K562 (cell line): ENCODE measurements around the gene PLD3. TPM values are rescaled to one million over a fixed set of nuclear protein-coding genes. Genes with fewer than 3 reads are reported as not detected.

Experiments used
- CBX1 ChIP-seq: sonication (generic); IDR thresholded peaks from 2 replicates; pipeline ENCODE4 v1.6.1; 2016; ENCODE audit warnings: antibody characterized with exemption, low read depth, mild to moderate bottlenecking
- CBX3 ChIP-seq, 2 experiments: IDR thresholded peaks; 1 replicate in 1 of 2; 2 replicates in 1 of 2; pipeline ENCODE4 v1.6.1; 2012; ENCODE audit warnings: inconsistent platforms in 2 of 2, low read length in 2 of 2, borderline replicate concordance in 1 of 2, control low read depth in 1 of 2
- EGR1 ChIP-seq: fragments of 450-650 bp; conservative IDR thresholded peaks from 2 replicates; pipeline ENCODE4 v1.6.1; 2017; ENCODE audit warnings: mild to moderate bottlenecking
- ETV1 ChIP-seq: fragments of 450-650 bp; conservative IDR thresholded peaks from 2 replicates; pipeline ENCODE4 v1.6.1; 2016; ENCODE audit warnings: missing genetic modification characterization, control low read depth, low read depth, missing compliant biosample characterization
- FOXK2 ChIP-seq, 2 experiments: fragments of 450-650 bp; IDR thresholded peaks in 1 of 2; conservative IDR thresholded peaks in 1 of 2; 2 replicates each; pipeline ENCODE4 v1.6.1; 2016; ENCODE audit warnings: low read depth in 2 of 2, mild to moderate bottlenecking in 1 of 2
- HNRNPLL ChIP-seq: fragments of 200-400 bp; formaldehyde crosslinking; IDR thresholded peaks from 2 replicates; pipeline ENCODE4 v1.6.1; 2017; ENCODE audit warnings: low read length, low read depth, mild to moderate bottlenecking; ENCODE audit not compliant: poor library complexity, severe bottlenecking
- NRF1 ChIP-seq, 2 experiments: fragments of 450-650 bp; IDR thresholded peaks in 1 of 2; conservative IDR thresholded peaks in 1 of 2; 2 replicates each; pipeline ENCODE4 v1.6.1; 2014; ENCODE audit warnings: mild to moderate bottlenecking in 2 of 2
- PCBP1 ChIP-seq: fragments of 200-400 bp; formaldehyde crosslinking; IDR thresholded peaks from 2 replicates; pipeline ENCODE4 v1.6.1; 2018; ENCODE audit warnings: mild to moderate bottlenecking, low read depth, low read length; ENCODE audit not compliant: poor library complexity, severe bottlenecking
- PHF20 ChIP-seq: fragments of 450-650 bp; IDR thresholded peaks from 2 replicates; pipeline ENCODE4 v1.6.1; 2018; ENCODE audit not compliant: partially characterized antibody
- RCOR1 ChIP-seq, 2 experiments: IDR thresholded peaks; 2 replicates each; pipeline ENCODE4 v1.6.1; 2012; ENCODE audit warnings: low read depth in 2 of 2, low read length in 2 of 2, borderline replicate concordance in 1 of 2, improper control_type of control experiment in 1 of 2
- RFX1 ChIP-seq: fragments of 450-650 bp; IDR thresholded peaks from 2 replicates; pipeline ENCODE4 v1.6.1; 2016; ENCODE audit warnings: mild to moderate bottlenecking, moderate library complexity
- SP1 ChIP-seq: sonication (generic); formaldehyde crosslinking; IDR thresholded peaks from 2 replicates; pipeline ENCODE4 v1.8.1; 2022; ENCODE audit warnings: mild to moderate bottlenecking, missing genetic modification reagents
- SRSF3 ChIP-seq: fragments of 200-400 bp; formaldehyde crosslinking; IDR thresholded peaks from 2 replicates; pipeline ENCODE4 v1.6.1; 2016; ENCODE audit warnings: mild to moderate bottlenecking, low read length, moderate library complexity; ENCODE audit not compliant: insufficient read depth
- ZC3H11A ChIP-seq: IDR thresholded peaks from 2 replicates; pipeline ENCODE4 v1.6.1; 2012; ENCODE audit warnings: low read depth, low read length, improper control_type of control experiment
- ZEB2 ChIP-seq: fragments of 450-650 bp; IDR thresholded peaks from 2 replicates; pipeline ENCODE4 v1.6.1; 2016
- ZNF778 ChIP-seq: fragments of 450-650 bp; formaldehyde crosslinking; IDR thresholded peaks from 2 replicates; pipeline ENCODE4 v1.4.0; 2020; ENCODE audit warnings: mild to moderate bottlenecking, moderate library complexity
- ZSCAN29 ChIP-seq: fragments of 450-650 bp; IDR thresholded peaks from 2 replicates; pipeline ENCODE4 v1.6.1; 2017
- polyA plus RNA-seq, 8 experiments: library from polyadenylated mRNA; depleted of rRNA in 4 of 8; stranded (reverse) in 5 of 8; unstranded in 3 of 8; fragments of >200 nt; fragmentation: Nextera tagmentation in 2 of 8; fragmentation: Illumina TruSeq in 1 of 8; extraction: Ambion mirVana in 2 of 8; extraction: Trizol in 1 of 8; gene quantifications; 2 replicates each; pipeline versions ENCODE4 v1.2.1 to v1.2.3, GENCODE V29; 2011 to 2014; ENCODE audit warnings: inconsistent platforms in 1 of 8, missing spikeins in 1 of 8
- total RNA-seq, 7 experiments: library from RNA; depleted of rRNA in 6 of 7; stranded (reverse); fragments of >200 nt in 6 of 7; fragmentation: Illumina TruSeq in 2 of 7; extraction: Trizol in 2 of 7; gene quantifications; 2 replicates each; pipeline versions ENCODE4 v1.2.1 to v1.2.3, GENCODE V29; 2011 to 2021; ENCODE audit warnings: low replicate concordance in 1 of 7
- TF ChIP-seq, protein P1 (sequence below), 2 experiments: IDR thresholded peaks; 2 replicates each; pipeline ENCODE4 v1.6.1; 2011; ENCODE audit warnings: borderline replicate concordance in 1 of 2, control low read depth in 1 of 2, low read depth in 1 of 2, low read length in 1 of 2, mild to moderate bottlenecking in 1 of 2, mixed read lengths in 1 of 2, moderate library complexity in 1 of 2; ENCODE audit not compliant: insufficient read depth in 1 of 2, insufficient read length in 1 of 2, poor library complexity in 1 of 2, severe bottlenecking in 1 of 2; ENCODE audit errors: extremely low read depth in 1 of 2
- TF ChIP-seq, protein P2 (sequence below), 3 experiments: fragments of 200-800 bp in 1 of 3; fragments of 250-450 bp in 1 of 3; fragments of 450-650 bp in 1 of 3; sonication (Bioruptor Pico) in 1 of 3; sonication (Bioruptor generic) in 1 of 3; formaldehyde crosslinking in 1 of 3; IDR thresholded peaks; 2 replicates each; pipeline versions ENCODE4 v1.6.1 to v1.8.0; 2016 to 2022; ENCODE audit warnings: mild to moderate bottlenecking in 2 of 3, missing genetic modification characterization in 2 of 3, missing compliant biosample characterization in 1 of 3, moderate library complexity in 1 of 3
- TF ChIP-seq, protein P3 (sequence below): fragments of 450-650 bp; IDR thresholded peaks from 2 replicates; pipeline ENCODE4 v1.6.1; 2017; ENCODE audit warnings: antibody characterized with exemption

The PLD3 gene
- total and polyA plus RNA-seq, 9 of the 15 experiments (the other 6 are each of a cell fraction or from before 2014, with no cell fraction given) = 2.3 to 128 (median 72.7) TPM

DNA sequence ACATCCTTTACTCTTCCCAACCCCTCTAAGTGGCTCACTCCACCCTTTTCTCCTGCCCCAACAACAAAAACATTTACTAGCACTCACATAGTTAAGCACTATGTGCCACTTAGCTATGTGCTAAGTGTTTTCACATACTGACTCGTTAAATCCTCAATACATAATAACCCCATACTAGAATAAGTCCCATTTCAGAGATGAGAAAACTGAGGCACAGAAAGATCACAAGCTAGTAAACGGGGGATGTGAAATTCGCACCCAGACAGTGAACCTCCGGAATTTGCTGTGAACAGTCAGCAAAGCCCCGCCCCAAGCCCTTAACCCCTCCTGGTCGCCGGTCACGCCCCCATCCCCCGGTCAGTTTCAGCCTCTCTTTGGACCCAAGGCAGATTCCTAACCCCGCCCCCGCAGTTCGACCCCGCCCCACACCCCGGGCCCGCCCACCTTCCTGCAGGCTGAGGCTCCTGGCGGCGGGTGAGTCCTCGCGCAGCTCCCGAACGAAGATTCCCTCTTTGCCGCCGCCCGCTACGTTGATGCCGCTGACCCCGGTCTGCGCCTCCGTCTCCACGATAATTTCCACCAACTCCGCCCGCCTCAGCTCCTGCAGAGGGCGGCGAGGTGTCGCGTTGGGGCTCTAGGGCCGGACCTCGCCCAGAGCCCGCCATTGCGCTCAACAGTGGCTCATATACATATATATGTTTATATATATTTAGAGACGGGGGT, 54.9 kb downstream of the PLD3 start (continued):
- TF ChIP-seq, protein P1, sequence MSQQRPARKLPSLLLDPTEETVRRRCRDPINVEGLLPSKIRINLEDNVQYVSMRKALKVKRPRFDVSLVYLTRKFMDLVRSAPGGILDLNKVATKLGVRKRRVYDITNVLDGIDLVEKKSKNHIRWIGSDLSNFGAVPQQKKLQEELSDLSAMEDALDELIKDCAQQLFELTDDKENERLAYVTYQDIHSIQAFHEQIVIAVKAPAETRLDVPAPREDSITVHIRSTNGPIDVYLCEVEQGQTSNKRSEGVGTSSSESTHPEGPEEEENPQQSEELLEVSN (IDR thresholded peaks at IDR 0.05; ENCODE audit: borderline replicate concordance in 1 of 2, extremely low read depth in 1 of 2, insufficient read depth in 1 of 2, insufficient read length in 1 of 2, low read depth in 1 of 2, low read length in 1 of 2, poor library complexity in 1 of 2, severe bottlenecking in 1 of 2) = peak; percentile 23 to 76
- TF ChIP-seq HNRNPLL (peak; percentile 93), ZSCAN29 (peak; percentile 83), ETV1 (tag) (peak; percentile 42; the same call in 1 of the 2 replicates), PHF20 (peak; percentile 54), ZEB2 (no peak), NRF1 (conservative IDR thresholded peaks at IDR 0.05 in 1 of 2, IDR thresholded peaks at IDR 0.05 in 1 of 2) (peak; percentile 75 to 76), PCBP1 (no peak), FOXK2 (conservative IDR thresholded peaks at IDR 0.05 in 1 of 2, IDR thresholded peaks at IDR 0.05 in 1 of 2; ENCODE audit: low read depth in 2 of 2) (0 out of 4 replicates have a peak, but pooled peaks of 1 of the 2 experiments have one; percentile 32), SRSF3 (no peak), ZNF778 (CRISPR knock-in tag) (no peak), CBX3 (IDR thresholded peaks at IDR 0.05; ENCODE audit: borderline replicate concordance in 1 of 2, low read length in 2 of 2) (peak in 1 of 2 experiments; percentile 72; a peak in 1 of 3 replicates), ZC3H11A (no peak), RCOR1 (IDR thresholded peaks at IDR 0.05; ENCODE audit: borderline replicate concordance in 1 of 2, low read depth in 2 of 2, low read length in 2 of 2) (peak; percentile 54 to 95; a peak in 2 of 4 replicates), RFX1 (no peak), EGR1 (peak; percentile 76), CBX1 (peak; percentile 88; the same call in 1 of the 2 replicates), SP1 (CRISPR knock-in tag) (peak; percentile 48)
- TF ChIP-seq, protein P2, sequence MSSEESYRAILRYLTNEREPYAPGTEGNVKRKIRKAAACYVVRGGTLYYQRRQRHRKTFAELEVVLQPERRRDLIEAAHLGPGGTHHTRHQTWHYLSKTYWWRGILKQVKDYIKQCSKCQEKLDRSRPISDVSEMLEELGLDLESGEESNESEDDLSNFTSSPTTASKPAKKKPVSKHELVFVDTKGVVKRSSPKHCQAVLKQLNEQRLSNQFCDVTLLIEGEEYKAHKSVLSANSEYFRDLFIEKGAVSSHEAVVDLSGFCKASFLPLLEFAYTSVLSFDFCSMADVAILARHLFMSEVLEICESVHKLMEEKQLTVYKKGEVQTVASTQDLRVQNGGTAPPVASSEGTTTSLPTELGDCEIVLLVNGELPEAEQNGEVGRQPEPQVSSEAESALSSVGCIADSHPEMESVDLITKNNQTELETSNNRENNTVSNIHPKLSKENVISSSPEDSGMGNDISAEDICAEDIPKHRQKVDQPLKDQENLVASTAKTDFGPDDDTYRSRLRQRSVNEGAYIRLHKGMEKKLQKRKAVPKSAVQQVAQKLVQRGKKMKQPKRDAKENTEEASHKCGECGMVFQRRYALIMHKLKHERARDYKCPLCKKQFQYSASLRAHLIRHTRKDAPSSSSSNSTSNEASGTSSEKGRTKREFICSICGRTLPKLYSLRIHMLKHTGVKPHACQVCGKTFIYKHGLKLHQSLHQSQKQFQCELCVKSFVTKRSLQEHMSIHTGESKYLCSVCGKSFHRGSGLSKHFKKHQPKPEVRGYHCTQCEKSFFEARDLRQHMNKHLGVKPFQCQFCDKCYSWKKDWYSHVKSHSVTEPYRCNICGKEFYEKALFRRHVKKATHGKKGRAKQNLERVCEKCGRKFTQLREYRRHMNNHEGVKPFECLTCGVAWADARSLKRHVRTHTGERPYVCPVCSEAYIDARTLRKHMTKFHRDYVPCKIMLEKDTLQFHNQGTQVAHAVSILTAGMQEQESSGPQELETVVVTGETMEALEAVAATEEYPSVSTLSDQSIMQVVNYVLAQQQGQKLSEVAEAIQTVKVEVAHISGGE (CRISPR knock-in tag; IDR thresholded peaks at IDR 0.05) = no peak
- TF ChIP-seq, protein P3, sequence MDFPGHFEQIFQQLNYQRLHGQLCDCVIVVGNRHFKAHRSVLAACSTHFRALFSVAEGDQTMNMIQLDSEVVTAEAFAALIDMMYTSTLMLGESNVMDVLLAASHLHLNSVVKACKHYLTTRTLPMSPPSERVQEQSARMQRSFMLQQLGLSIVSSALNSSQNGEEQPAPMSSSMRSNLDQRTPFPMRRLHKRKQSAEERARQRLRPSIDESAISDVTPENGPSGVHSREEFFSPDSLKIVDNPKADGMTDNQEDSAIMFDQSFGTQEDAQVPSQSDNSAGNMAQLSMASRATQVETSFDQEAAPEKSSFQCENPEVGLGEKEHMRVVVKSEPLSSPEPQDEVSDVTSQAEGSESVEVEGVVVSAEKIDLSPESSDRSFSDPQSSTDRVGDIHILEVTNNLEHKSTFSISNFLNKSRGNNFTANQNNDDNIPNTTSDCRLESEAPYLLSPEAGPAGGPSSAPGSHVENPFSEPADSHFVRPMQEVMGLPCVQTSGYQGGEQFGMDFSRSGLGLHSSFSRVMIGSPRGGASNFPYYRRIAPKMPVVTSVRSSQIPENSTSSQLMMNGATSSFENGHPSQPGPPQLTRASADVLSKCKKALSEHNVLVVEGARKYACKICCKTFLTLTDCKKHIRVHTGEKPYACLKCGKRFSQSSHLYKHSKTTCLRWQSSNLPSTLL = no peak
